HG02870 (cell line): ENCODE results near the gene RASA4.
A peak's percentile ranks its signal among the peaks of the same experiment; 100 is the strongest.
"Not testable (repeated sequence)": the region's sequence is repeated elsewhere in the genome, so short reads cannot be mapped to it uniquely, and the experiment has no call there.

ENCODE experiments used
- ATAC-seq: cut with Tn5 transposase; IDR thresholded peaks from one replicate; pipeline ENCODE4 v1.9.1; 2021; ENCODE audit warnings: mild to moderate bottlenecking, moderate library complexity; ENCODE audit not compliant: unreplicated experiment

RASA4 gene

GRCh38 chr7:102616507-102617125 lies at the start of gene RASA4:
RASA4 (minus strand) TSS chr7:102616756; CDS start chr7:102616689, 67 bp downstream.
- peak; percentile 35 for ATAC-seq

- not testable (repeated sequence) for ATAC-seq
These were observed 48.2 kb upstream of the RASA4 start for GRCh38 chr7:102664765-102665164.

- ATAC-seq = not testable (repeated sequence)
These were observed 33.4 kb upstream of the RASA4 start, which contains the start of gene SPDYE2B for GRCh38 chr7:102649924-102650323. SPDYE2B (plus strand) TSS chr7:102650319; CDS start chr7:102652349, 2,030 bp downstream.

- ATAC-seq = not testable (repeated sequence)
These were observed 31.3 kb upstream of the RASA4 start for GRCh38 chr7:102647813-102648212.

- not testable (repeated sequence) for ATAC-seq
These were observed 26.8 kb upstream of the RASA4 start for GRCh38 chr7:102643404-102643803.

GRCh38 chr7:102642691-102643090 lies 26.1 kb upstream of the RASA4 start, which contains the start of gene UPK3BL1:
UPK3BL1 (minus strand) TSS chr7:102642791; CDS start chr7:102642741, 50 bp downstream.
- ATAC-seq = not testable (repeated sequence)

GRCh38 chr7:102638848-102639247 lies 22.3 kb upstream of the RASA4 start:
- not testable (repeated sequence) for ATAC-seq

- ATAC-seq = not testable (repeated sequence)
These were observed 20.4 kb upstream of the RASA4 start for GRCh38 chr7:102636956-102637355.

GRCh38 chr7:102635354-102635753 lies 18.8 kb upstream of the RASA4 start:
- not testable (repeated sequence) for ATAC-seq

- ATAC-seq = not testable (repeated sequence)
These were observed 17.7 kb upstream of the RASA4 start for GRCh38 chr7:102634299-102634698.

- ATAC-seq = not testable (repeated sequence)
These were observed 14.1 kb upstream of the RASA4 start for GRCh38 chr7:102630622-102631021.

GRCh38 chr7:102627271-102627904 lies 10.8 kb upstream of the RASA4 start:
- ATAC-seq = not testable (repeated sequence)

GRCh38 chr7:102618122-102618521 lies 1.6 kb upstream of the RASA4 start:
- not testable (repeated sequence) for ATAC-seq

GRCh38 chr7:102615930-102616329 lies 626 bp downstream of the RASA4 start:
- ATAC-seq = not testable (repeated sequence)

GRCh38 chr7:102614873-102615272 lies 1.7 kb downstream of the RASA4 start:
- ATAC-seq = not testable (repeated sequence)

- ATAC-seq = peak; percentile 12
These were observed 2.2 kb downstream of the RASA4 start for GRCh38 chr7:102614346-102614697.

- ATAC-seq = peak; percentile 61
These were observed 2.8 kb downstream of the RASA4 start for GRCh38 chr7:102613575-102614345.

- not testable (repeated sequence) for ATAC-seq
These were observed 4.8 kb downstream of the RASA4 start for GRCh38 chr7:102611675-102612325.

- ATAC-seq = peak; percentile 33
These were observed 5.4 kb downstream of the RASA4 start for GRCh38 chr7:102611013-102611674.

- not testable (repeated sequence) for ATAC-seq
These were observed 6.1 kb downstream of the RASA4 start for GRCh38 chr7:102610441-102610840.
